PFSK-1 (cell line): ENCODE measurements around the gene SPATA46.

ENCODE experiments used
- FOXP2 ChIP-seq: optimal IDR thresholded peaks from 2 replicates; pipeline ENCODE3; 2011; ENCODE audit warnings: borderline replicate concordance, control low read depth, inconsistent platforms; ENCODE audit not compliant: insufficient read depth; ENCODE audit errors: extremely low read length, extremely low read depth
- POLR2AphosphoS5 ChIP-seq: IDR thresholded peaks from 2 replicates; pipeline ENCODE4 v1.6.1; 2012; ENCODE audit warnings: low read depth, mild to moderate bottlenecking, control low read depth, low read length, moderate library complexity
- SIN3A ChIP-seq: IDR thresholded peaks from 2 replicates; pipeline ENCODE4 v1.6.1; 2012; ENCODE audit warnings: mild to moderate bottlenecking, low read length, moderate library complexity, borderline replicate concordance; ENCODE audit not compliant: insufficient read depth
- TAF1 ChIP-seq: IDR thresholded peaks from 2 replicates; pipeline ENCODE4 v1.6.1; 2012; ENCODE audit warnings: low read length, control low read depth, borderline replicate concordance; ENCODE audit not compliant: insufficient read depth
- TF ChIP-seq, protein P1 (sequence below), 2 experiments: IDR thresholded peaks; 2 replicates each; pipeline versions ENCODE4 v1.6.1 to v1.8.0; 2011 to 2012; ENCODE audit warnings: low read depth in 2 of 2, low read length in 2 of 2, control low read depth in 1 of 2, inconsistent platforms in 1 of 2, mild to moderate bottlenecking in 1 of 2, moderate library complexity in 1 of 2; ENCODE audit not compliant: insufficient read depth in 1 of 2

The SPATA46 gene

DNA sequence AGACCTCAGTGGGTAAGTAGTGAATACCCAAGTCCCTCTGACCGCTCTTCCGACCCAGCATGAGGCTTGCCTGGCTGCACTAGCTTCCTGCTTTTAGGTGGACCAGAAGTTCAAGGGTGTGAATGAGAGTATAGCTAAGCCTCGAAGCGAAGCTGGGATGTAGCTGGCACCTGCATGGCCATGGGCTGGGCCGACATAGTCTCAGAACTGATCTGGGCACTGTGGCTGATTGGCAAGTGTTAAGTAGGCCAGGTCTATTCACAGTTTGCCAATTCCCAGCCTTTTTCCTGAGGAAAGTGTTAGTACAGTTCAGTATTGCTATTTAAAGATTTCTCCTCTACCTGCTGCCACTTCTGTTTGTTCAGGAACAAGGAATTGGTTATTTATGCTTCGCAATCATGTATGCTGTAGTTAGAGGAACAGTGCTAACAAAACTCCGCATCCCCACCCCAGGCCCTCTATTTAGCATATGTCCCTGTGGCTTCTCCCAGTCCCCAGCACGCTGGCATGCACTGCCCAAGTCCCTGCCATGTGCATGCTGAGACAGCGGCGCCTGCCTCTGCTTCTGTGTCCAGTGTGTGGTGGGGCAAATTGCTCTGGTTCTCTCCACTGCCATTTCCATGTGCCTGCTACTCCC is 16.3 kb downstream of the SPATA46 start:
- no peak for TF ChIP-seq TAF1
- TF ChIP-seq POLR2AphosphoS5: no peak
- TF ChIP-seq, protein P1, sequence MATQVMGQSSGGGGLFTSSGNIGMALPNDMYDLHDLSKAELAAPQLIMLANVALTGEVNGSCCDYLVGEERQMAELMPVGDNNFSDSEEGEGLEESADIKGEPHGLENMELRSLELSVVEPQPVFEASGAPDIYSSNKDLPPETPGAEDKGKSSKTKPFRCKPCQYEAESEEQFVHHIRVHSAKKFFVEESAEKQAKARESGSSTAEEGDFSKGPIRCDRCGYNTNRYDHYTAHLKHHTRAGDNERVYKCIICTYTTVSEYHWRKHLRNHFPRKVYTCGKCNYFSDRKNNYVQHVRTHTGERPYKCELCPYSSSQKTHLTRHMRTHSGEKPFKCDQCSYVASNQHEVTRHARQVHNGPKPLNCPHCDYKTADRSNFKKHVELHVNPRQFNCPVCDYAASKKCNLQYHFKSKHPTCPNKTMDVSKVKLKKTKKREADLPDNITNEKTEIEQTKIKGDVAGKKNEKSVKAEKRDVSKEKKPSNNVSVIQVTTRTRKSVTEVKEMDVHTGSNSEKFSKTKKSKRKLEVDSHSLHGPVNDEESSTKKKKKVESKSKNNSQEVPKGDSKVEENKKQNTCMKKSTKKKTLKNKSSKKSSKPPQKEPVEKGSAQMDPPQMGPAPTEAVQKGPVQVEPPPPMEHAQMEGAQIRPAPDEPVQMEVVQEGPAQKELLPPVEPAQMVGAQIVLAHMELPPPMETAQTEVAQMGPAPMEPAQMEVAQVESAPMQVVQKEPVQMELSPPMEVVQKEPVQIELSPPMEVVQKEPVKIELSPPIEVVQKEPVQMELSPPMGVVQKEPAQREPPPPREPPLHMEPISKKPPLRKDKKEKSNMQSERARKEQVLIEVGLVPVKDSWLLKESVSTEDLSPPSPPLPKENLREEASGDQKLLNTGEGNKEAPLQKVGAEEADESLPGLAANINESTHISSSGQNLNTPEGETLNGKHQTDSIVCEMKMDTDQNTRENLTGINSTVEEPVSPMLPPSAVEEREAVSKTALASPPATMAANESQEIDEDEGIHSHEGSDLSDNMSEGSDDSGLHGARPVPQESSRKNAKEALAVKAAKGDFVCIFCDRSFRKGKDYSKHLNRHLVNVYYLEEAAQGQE (IDR thresholded peaks at IDR 0.05; ENCODE audit: insufficient read depth in 1 of 2, low read depth in 2 of 2, low read length in 2 of 2): no peak
- no peak for TF ChIP-seq FOXP2
- no peak for TF ChIP-seq SIN3A

DNA sequence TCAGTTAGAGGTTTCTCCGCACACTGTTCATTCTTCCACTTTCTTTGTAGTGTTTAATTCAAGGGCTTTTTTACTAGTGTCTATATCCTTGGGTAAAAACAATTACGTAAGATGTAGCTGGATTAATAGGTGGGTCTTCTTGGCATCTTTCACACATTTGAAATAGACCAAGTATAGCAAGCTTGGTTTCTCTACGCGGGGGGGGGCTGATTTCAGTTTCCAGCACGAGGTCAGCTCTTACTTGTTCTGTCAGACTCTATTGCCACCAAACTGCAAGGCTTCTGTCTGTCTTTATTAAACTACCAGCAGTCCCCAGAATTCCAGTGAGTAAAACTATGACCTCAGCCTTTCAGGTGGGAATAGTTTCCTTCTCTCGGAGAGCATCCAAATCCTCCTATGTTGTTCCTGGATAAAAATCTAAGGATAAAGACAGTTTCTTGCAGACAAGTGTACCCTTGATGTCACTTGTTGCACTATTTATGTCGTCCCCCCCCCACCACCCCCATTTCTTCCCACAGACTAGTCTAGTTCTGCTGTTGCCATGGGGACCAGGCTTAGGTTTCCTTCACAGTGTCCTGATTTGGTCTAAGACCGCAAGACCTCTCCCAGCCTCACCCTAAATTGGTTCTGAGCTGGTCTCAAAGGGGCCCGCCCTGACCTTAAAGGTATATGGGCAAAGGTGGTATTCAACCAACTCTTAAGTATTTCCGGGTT is 17.0 kb downstream of the SPATA46 start:
- TF ChIP-seq FOXP2 (no peak), SIN3A (no peak), POLR2AphosphoS5 (no peak), TAF1 (no peak)
- TF ChIP-seq, protein P1 (IDR thresholded peaks at IDR 0.05; ENCODE audit: insufficient read depth in 1 of 2, low read depth in 2 of 2, low read length in 2 of 2): no peak

DNA sequence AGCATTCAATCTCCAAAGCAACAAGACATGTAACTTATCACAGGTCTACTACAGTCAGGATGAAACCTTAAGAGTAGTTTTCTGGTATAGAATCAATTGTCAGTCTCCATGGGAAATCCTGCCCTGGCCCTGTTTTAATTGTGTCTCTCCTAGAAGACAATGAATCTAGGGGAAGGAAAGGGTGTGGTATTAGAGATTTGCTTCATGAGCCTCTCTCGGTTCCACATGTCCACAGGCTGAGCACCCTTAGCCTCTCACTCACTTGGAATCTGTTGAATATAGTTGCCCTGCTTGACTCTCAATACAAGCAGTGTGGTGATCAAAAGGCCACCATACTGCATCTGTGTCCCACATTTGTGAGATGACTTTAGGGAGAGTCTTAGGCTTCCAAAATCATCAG is 17.7 kb downstream of the SPATA46 start:
- TF ChIP-seq FOXP2 (no peak), SIN3A (no peak), TAF1 (no peak), POLR2AphosphoS5 (no peak)
- TF ChIP-seq, protein P1 (IDR thresholded peaks at IDR 0.05; ENCODE audit: insufficient read depth in 1 of 2, low read depth in 2 of 2, low read length in 2 of 2): no peak

DNA sequence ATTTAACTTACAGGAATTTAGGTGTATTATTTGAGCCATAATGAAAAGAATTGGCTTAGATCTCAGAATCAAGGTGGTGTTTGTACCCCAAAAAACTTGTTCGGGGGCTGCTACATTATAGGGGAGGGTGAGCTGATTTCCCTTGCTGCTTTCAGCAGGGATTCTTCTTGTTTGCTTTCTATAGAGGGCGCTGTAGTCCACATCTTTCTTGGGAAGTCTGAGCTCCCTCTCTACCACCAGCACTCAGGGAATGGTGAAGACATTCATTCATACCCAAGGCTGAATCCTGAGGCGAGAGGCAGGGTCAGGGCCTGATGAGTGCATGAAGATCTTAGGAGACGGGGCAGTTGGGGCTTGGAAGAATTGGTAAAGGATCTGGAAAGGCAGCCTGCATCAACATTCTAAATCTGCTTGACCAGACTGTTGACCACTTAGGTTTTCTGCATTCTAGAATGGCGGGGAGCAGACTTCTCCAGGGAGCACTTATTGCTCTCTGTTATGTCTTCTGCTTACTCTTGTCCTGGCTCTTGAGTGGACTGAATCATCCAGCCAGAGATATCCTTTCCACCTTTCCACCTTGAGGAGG is 18.9 kb downstream of the SPATA46 start:
- TF ChIP-seq SIN3A: no peak
- TF ChIP-seq TAF1: no peak
- TF ChIP-seq, protein P1 (IDR thresholded peaks at IDR 0.05; ENCODE audit: insufficient read depth in 1 of 2, low read depth in 2 of 2, low read length in 2 of 2): no peak
